PFSK-1 (cell line): ENCODE data around the gene PTPRM.

Experiments
- FOXP2 ChIP-seq: optimal IDR thresholded peaks from 2 replicates; pipeline ENCODE3; 2011; ENCODE audit warnings: borderline replicate concordance, control low read depth, inconsistent platforms; ENCODE audit not compliant: insufficient read depth; ENCODE audit errors: extremely low read length, extremely low read depth
- POLR2AphosphoS5 ChIP-seq: IDR thresholded peaks from 2 replicates; pipeline ENCODE4 v1.6.1; 2012; ENCODE audit warnings: low read depth, mild to moderate bottlenecking, control low read depth, low read length, moderate library complexity
- REST ChIP-seq, 2 experiments: IDR thresholded peaks; 2 replicates each; pipeline versions ENCODE4 v1.6.1 to v1.8.0; 2011 to 2012; ENCODE audit warnings: low read depth in 2 of 2, low read length in 2 of 2, control low read depth in 1 of 2, inconsistent platforms in 1 of 2, mild to moderate bottlenecking in 1 of 2, moderate library complexity in 1 of 2; ENCODE audit not compliant: insufficient read depth in 1 of 2
- SIN3A ChIP-seq: IDR thresholded peaks from 2 replicates; pipeline ENCODE4 v1.6.1; 2012; ENCODE audit warnings: mild to moderate bottlenecking, low read length, moderate library complexity, borderline replicate concordance; ENCODE audit not compliant: insufficient read depth
- TAF1 ChIP-seq: IDR thresholded peaks from 2 replicates; pipeline ENCODE4 v1.6.1; 2012; ENCODE audit warnings: low read length, control low read depth, borderline replicate concordance; ENCODE audit not compliant: insufficient read depth

GRCh38 chr18:8400825-8401224 lies 833.7 kb downstream of the PTPRM start:
- TF ChIP-seq POLR2AphosphoS5: no peak
- no peak for TF ChIP-seq SIN3A
- TF ChIP-seq TAF1: no peak
- TF ChIP-seq REST (IDR thresholded peaks at IDR 0.05; ENCODE audit: insufficient read depth in 1 of 2, low read depth in 2 of 2, low read length in 2 of 2): no peak
- TF ChIP-seq FOXP2: no peak
